SKM-1 (cell line): ENCODE measurements around the gene SPSB4.
"Not testable (repeated sequence)": the region's sequence is repeated elsewhere in the genome, so short reads cannot be mapped to it uniquely, and the experiment has no call there.

Experiments used
- DNase-seq: peaks from one replicate; lab custom pipeline; 2025; ENCODE audit not compliant: unreplicated experiment; lab: John Stamatoyannopoulos, UW

SPSB4 gene

GRCh38 chr3:141050576-141051442, at the start of gene SPSB4:
SPSB4 (plus strand) TSS chr3:141051347; CDS start chr3:141066105, 14,758 bp downstream.
- no peak for DNase-seq

DNA sequence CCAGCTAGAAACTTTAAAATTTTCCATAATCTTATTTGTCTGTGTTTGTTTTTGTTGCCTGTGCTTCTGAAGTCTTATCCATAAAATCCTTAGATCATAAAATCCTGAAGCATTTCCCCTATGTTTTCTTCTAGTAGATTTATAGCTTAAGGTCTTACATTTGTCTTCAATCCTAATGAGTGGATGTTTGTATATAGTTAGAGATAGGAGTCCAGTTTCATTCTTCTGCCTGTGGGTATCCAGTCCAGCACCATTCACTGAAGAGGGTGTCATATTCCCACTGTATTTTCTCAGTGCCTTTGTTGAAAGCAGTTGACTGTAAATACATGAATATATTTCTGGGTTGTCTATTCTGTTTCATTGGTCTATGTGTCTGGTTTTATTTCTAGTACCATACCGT, 44.8 kb upstream of the SPSB4 start:
- no peak for DNase-seq

GRCh38 chr3:141009496-141009895, 41.7 kb upstream of the SPSB4 start:
- DNase-seq: no peak

GRCh38 chr3:141011232-141011996, 39.7 kb upstream of the SPSB4 start:
- DNase-seq: no peak

DNA sequence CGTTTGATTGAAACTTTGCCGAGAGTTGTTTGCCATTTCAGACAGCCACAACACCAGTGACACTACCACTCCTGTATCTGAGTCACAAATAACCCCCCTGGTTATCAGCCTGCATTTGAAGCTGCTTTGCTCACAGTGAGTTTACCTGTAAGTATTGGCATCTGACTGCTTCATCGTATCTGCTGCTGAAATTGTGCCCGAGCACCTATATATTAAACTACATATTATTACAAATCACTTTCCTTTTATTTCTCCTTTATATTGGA, 39.2 kb upstream of the SPSB4 start:
- no peak for DNase-seq

DNA sequence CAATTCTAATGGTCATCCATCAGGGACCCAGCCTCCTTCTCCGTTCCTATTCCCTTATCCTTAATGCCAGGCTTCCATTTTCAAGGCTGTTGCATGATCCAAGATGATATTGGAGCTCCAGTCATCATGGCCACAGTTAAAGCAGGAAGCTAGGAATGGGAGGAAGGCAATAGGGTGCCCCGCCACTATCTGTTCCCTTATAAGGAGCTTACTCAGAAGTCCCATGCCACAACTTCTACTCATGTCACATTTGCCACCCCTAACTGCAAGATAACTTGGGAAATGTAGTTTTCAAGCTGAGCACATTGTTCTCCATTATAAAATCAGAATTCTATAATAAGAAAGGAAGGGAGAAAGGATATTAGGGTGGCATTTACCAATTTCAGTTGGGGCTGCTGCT, 38.6 kb upstream of the SPSB4 start:
- no peak for DNase-seq

DNA sequence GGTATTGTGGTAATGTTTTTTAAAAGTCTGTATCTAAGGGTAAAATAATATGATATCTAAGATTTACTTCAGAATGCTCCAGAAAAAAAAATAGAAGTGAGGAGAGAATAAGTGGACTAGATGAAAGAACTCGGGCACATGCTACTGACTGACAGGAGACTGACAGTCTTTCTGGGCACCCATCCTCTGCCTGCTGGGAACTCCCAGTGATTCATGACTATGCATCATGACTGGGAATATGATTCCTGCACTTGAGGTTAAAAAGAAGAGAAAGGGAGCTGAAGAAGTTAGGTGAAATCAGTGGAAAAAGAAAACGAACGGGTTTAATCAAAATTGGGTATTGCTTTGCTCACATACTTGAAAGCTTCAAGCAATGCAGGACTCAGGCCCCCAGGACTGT, 35.7 kb upstream of the SPSB4 start:
- DNase-seq: no peak

- DNase-seq: not testable (repeated sequence)
These were observed 33.5 kb upstream of the SPSB4 start for GRCh38 chr3:141017366-141018322.

GRCh38 chr3:141019244-141019643, 31.9 kb upstream of the SPSB4 start:
- DNase-seq: no peak

- no peak for DNase-seq
These were observed 30.9 kb upstream of the SPSB4 start for GRCh38 chr3:141020143-141020830.

DNA sequence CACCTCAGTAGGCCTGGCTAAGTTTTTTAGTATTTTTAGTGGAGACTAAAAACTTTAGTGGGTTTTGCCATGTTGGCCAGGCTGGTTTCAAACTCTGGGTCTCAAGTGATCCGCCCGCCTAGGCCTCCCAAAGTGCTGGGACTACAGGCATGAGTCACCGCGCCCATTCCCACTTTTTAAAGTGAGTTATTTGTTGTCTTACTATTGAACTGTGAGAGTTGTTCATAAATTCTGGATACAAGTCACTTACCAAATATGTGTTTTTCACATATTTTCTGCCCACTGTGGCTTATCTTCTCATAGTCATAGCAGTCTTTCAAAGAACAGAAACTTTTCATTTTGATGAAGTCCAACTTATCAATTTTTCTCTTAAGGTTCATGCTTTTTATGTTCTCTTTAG, 29.9 kb upstream of the SPSB4 start:
- no peak for DNase-seq

DNA sequence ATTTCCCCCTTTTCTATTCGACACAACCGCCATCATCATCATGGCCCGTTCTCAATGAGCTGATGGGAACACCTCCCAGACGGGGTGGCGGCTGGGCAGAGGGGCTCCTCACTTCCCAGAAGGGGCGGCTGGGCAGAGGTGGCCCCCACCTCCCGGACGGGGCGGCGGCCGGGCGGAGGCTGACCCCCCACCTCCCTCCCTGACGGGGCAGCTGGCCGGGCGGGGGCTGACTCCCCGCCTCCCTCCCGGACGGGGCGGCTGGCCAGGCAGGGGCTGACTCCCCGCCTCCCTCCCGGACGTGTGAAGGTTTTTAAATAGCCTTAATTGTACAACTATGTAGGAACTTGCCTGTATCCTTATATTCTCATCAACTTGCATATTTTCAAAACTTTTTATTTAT, 20.9 kb upstream of the SPSB4 start:
- DNase-seq: no peak

GRCh38 chr3:141039589-141039988, 11.6 kb upstream of the SPSB4 start:
- no peak for DNase-seq

DNA sequence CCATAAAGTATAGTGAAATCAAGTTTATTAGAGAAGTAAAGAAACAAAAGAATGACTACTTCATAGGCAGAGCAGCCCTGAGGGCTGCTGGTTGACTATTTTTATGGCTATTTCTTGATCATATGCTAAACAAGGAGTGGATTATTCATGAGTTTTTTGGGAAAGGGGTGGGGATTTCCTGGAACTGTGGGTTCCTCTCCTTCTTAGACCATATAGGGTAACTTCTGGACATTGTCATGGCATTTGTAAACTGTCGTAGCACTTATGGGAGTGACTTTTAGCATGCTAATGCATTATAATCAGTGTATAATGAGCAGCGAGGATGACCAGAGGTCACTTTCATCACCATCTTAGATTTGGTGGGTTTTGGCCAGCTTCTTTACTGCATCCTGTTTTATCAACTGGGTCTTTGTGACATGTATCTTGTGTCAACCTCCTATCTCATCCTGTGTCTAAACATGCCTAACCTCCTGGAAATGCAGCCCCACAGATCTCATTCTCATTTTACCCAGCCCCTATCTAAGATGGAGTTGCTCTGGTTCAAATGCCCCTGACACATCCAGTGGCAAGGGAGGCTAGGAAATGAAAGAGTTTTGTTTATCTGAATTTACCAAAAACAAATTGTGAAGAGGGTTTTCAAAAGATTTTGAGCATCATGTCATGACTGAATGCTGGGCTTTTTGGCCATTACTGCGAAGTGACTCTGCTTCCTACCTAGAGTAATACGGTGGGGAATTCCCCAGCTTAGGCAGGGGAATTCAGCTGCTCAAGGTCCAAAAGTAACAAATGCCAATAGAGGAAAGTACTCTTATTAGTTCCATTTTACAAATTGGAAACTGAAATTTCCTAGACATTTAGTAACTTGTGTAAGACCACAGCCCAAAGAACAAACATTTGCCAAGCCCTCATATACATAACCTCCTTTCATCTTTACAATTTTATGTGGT, 6.2 kb upstream of the SPSB4 start:
- no peak for DNase-seq

GRCh38 chr3:141045849-141046248, 5.3 kb upstream of the SPSB4 start:
- DNase-seq: no peak

DNA sequence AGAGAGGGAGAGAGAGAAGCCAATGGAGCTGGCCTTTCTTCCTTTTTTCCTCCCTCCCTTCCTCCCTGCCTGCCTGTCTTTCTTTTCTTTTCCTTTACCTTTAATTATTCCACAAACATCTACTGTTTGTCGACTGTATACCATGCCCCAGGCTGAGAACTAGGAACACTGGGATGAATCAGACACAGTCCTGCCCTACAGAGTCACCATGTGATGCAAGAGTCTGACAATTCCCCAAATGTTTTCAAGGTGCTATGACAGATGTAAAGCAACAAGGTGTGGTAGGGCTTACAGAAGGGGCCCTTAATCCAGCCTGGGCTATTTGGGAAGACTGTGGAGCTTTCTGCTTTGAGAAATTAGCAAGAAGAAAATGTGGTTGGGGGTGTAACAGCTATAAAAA, 4.0 kb upstream of the SPSB4 start:
- DNase-seq: no peak

DNA sequence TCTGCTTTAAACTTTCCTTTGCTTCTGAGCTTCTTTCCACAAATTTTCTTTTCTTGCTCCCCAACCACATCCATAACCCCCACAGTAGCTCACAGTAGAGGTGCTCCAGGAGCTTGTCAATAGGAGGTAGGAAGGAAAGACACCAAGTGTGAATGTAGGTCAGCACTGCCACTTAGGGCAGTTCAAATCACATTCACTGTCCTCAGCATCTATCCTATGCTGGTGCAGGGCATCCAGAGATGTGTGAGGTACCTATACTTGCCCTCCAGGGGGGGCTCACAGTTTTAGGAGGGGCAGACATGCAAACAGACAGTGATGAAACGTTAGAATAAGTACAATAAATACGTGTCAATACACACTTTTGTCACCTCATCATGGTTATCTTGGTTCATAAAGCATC, 1.5 kb upstream of the SPSB4 start:
- DNase-seq: no peak

GRCh38 chr3:141051443-141052200, 475 bp downstream of the SPSB4 start:
- no peak for DNase-seq
